Activated B cell treated with CpG ODN at 0.5 μM for 24 hours (primary cell): ENCODE data around the gene EVI5L. TPM values are rescaled to one million over a fixed set of nuclear protein-coding genes. Genes with fewer than 3 reads are reported as not detected.

Experiments used
- ATAC-seq: fragments of 200-7000 bp; cut with Tn5 transposase; one replicate; pipeline ENCODE4 v1.10.0; 2021; ENCODE audit warnings: low read depth, mild to moderate bottlenecking, moderate library complexity
- CTCF ChIA-PET: fragments of 350-600 bp; sonication (Branson Sonifier 250); formaldehyde crosslinking; loops from one replicate; lab custom pipeline; 2021; ENCODE audit warnings: antibody characterized with exemption; lab: Charles Lee
- POLR2A ChIA-PET: fragments of 350-600 bp; sonication (Branson Sonifier 250); formaldehyde crosslinking; loops from one replicate; lab custom pipeline; 2021; ENCODE audit warnings: antibody characterized with exemption; lab: Charles Lee
- DNase-seq: peaks from one replicate; pipeline ENCODE4 v3.0.0; 2022
- H3K27ac Mint-ChIP-seq: one replicate; pipeline ENCODE4 v1.8.0; 2020; ENCODE audit warnings: mixed read lengths
- H3K27me3 Mint-ChIP-seq: one replicate; pipeline ENCODE4 v1.8.0; 2021; ENCODE audit warnings: mixed read lengths
- H3K36me3 Mint-ChIP-seq: one replicate; pipeline ENCODE4 v1.8.0; 2021; ENCODE audit warnings: low read depth, mixed read lengths
- H3K4me1 Mint-ChIP-seq: one replicate; pipeline ENCODE4 v1.8.0; 2021; ENCODE audit warnings: mixed read lengths
- H3K4me3 Mint-ChIP-seq: one replicate; pipeline ENCODE4 v1.8.0; 2020; ENCODE audit warnings: mild to moderate bottlenecking, mixed read lengths
- H3K9me3 Mint-ChIP-seq: one replicate; pipeline ENCODE4 v1.8.0; 2020; ENCODE audit warnings: mixed read lengths
- intact Hi-C: fragments of 100-400 bp; cut with micrococcal nuclease; formaldehyde crosslinking; loops from one replicate; pipeline ENCODE4 v1.15.1; 2024
- total RNA-seq: library from RNA; stranded (reverse); gene quantifications from 2 replicates; pipeline ENCODE4 v1.2.3, GENCODE V29; 2022
- TF ChIP-seq, protein P1 (sequence below): fragments of 200-600 bp; IDR thresholded peaks from one replicate; pipeline ENCODE4 v1.8.0; 2022; ENCODE audit warnings: antibody characterized with exemption, mild to moderate bottlenecking

The EVI5L gene
- total RNA-seq, 1 donor from 2014 or later, result 12.8 TPM

DNA sequence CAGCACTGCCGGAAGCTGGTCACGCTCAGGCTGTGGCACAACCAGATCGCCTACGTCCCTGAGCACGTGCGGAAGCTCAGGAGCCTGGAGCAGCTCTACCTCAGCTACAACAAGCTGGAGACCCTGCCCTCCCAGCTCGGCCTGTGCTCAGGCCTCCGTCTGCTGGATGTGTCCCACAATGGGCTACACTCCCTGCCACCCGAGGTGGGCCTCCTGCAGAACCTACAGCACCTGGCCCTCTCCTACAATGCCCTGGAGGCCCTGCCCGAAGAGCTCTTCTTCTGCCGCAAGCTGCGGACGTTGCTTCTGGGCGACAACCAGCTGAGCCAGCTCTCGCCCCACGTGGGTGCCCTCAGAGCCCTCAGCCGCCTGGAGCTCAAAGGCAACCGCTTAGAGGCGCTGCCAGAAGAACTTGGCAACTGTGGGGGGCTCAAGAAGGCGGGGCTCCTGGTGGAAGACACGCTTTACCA, 70.4 kb downstream of the EVI5L start:
- H3K9me3 Mint-ChIP-seq, result no peaks in the 10 kb centered on the region
- H3K36me3 Mint-ChIP-seq, result peaks cover 11% of the 10 kb centered on the region
- H3K27ac Mint-ChIP-seq, result no peak overlapping the region
- ChIA-PET POLR2A (interaction anchor here (0.6 to 1.2 kb wide), 3 partner anchors 22 to 546 kb away, joined by 3 to 4 read pairs (median 4); no protein-coding TSS in a partner anchor), CTCF (interaction anchor here (0.9 to 1.9 kb wide), 3 partner anchors 32 to 332 kb away, joined by 3 to 5 read pairs (median 4); partner anchors contain the start of gene TIMM44)
- no peak for ATAC-seq
- DNase-seq, result no peak
- peaks cover 6% of the 10 kb centered on the region for H3K27me3 Mint-ChIP-seq
- intact Hi-C loops, result no loop called here
- peaks cover 24% of the 10 kb centered on the region for H3K4me1 Mint-ChIP-seq
- no peak overlapping the region for H3K4me3 Mint-ChIP-seq
- TF ChIP-seq, protein P1, sequence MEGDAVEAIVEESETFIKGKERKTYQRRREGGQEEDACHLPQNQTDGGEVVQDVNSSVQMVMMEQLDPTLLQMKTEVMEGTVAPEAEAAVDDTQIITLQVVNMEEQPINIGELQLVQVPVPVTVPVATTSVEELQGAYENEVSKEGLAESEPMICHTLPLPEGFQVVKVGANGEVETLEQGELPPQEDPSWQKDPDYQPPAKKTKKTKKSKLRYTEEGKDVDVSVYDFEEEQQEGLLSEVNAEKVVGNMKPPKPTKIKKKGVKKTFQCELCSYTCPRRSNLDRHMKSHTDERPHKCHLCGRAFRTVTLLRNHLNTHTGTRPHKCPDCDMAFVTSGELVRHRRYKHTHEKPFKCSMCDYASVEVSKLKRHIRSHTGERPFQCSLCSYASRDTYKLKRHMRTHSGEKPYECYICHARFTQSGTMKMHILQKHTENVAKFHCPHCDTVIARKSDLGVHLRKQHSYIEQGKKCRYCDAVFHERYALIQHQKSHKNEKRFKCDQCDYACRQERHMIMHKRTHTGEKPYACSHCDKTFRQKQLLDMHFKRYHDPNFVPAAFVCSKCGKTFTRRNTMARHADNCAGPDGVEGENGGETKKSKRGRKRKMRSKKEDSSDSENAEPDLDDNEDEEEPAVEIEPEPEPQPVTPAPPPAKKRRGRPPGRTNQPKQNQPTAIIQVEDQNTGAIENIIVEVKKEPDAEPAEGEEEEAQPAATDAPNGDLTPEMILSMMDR, result no peak

- intact Hi-C loops, result no loop called here
- ATAC-seq (no peak), DNase-seq (no peak)
- Mint-ChIP-seq H3K27me3 (peaks cover 2% of the 10 kb centered on the region), H3K27ac (no peak overlapping the region), H3K4me3 (no peak overlapping the region), H3K9me3 (no peaks in the 10 kb centered on the region), H3K36me3 (peaks cover 16% of the 10 kb centered on the region), H3K4me1 (peaks cover 29% of the 10 kb centered on the region)
- TF ChIP-seq, protein P1, result no peak
- ChIA-PET CTCF (interaction anchor here (0.6 to 1.9 kb wide), 4 partner anchors 32 to 1180 kb away, joined by 3 to 5 read pairs (median 4); no protein-coding TSS in a partner anchor), POLR2A (interaction anchor here (0.6 to 1.2 kb wide), 5 partner anchors 21 to 547 kb away, joined by 3 to 8 read pairs (median 4); no protein-coding TSS in a partner anchor)
Observed at GRCh38 chr19:7900931-7901330, 70.9 kb downstream of the EVI5L start.

GRCh38 chr19:7901337-7901736, 71.3 kb downstream of the EVI5L start:
- no peak overlapping the region for H3K27ac Mint-ChIP-seq
- ATAC-seq (no peak), DNase-seq (no peak)
- H3K4me3 Mint-ChIP-seq, result no peak overlapping the region
- H3K27me3 Mint-ChIP-seq, result peaks cover 2% of the 10 kb centered on the region
- intact Hi-C loops, result no loop called here
- ChIA-PET CTCF (interaction anchor here (0.6 to 1.4 kb wide), 3 partner anchors 33 to 1180 kb away, joined by 3 to 5 read pairs (median 3); no protein-coding TSS in a partner anchor), POLR2A (interaction anchor here (0.6 to 1.0 kb wide), 4 partner anchors 21 to 235 kb away, joined by 3 to 8 read pairs (median 3); no protein-coding TSS in a partner anchor)
- TF ChIP-seq, protein P1, result no peak
- no peaks in the 10 kb centered on the region for H3K9me3 Mint-ChIP-seq
- H3K36me3 Mint-ChIP-seq, result peaks cover 20% of the 10 kb centered on the region
- H3K4me1 Mint-ChIP-seq, result peaks cover 31% of the 10 kb centered on the region

DNA sequence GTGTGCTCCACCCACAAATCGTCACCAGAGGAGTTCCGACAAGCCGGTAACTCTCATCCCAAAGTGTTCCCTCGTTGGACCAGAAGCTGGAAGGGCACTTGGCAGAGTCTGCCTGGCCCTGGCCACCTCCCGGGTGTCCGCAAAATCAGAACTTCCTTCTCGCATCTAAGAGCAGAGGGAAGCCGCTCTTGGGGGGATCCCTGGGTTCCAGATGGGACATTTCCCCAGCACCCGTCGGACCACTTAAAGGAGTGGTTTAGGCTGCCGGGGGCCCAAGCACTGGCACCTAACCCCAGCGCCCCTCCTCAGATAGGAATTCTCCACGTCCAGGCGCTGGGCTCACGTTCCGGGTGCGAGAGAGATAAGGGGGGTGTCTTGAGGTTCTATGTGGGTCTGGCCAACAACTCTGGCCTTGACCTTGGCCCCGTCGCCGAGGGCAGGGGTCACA, 72.8 kb downstream of the EVI5L start:
- Mint-ChIP-seq H3K27me3 (no peaks in the 10 kb centered on the region), H3K4me1 (peaks cover 33% of the 10 kb centered on the region), H3K27ac (peak overlapping the region; percentile 91), H3K4me3 (peak overlapping the region; percentile 89), H3K36me3 (peaks cover 24% of the 10 kb centered on the region), H3K9me3 (no peaks in the 10 kb centered on the region)
- POLR2A ChIA-PET, result interaction anchor here (0.6 to 1.6 kb wide), 10 partner anchors 14 to 1040 kb away, joined by 3 to 30 read pairs (median 5); partner anchors contain the start of genes SNAPC2, TIMM44 and TRAPPC5
- intact Hi-C loops, result loop anchor here (1.0 kb wide), 7 partner anchors 17 to 306 kb away; partner anchors contain the start of genes CERS4, FCER2, SNAPC2 and TIMM44
- ATAC-seq, result no peak
- no peak for DNase-seq
- TF ChIP-seq, protein P1, result no peak
- CTCF ChIA-PET, result interaction anchor here (0.9 to 1.6 kb wide), 3 partner anchors 45 to 253 kb away, joined by 3 to 7 read pairs (median 3); no protein-coding TSS in a partner anchor
